Heart left ventricle (tissue), 16 donors: ENCODE results near the gene TRPM1. TPM values are rescaled to one million over a fixed set of nuclear protein-coding genes. Genes with fewer than 3 reads are reported as not detected.

ENCODE experiments used
- ATAC-seq, 4 donors: fragments of 200-7000 bp; cut with Tn5 transposase; one replicate each; pipeline ENCODE4 v1.9.1; 2020 to 2022; ENCODE audit warnings: moderate library complexity in 4 of 4, mild to moderate bottlenecking in 3 of 4, moderate number of reproducible peaks in 1 of 4
- DNase-seq, 5 donors: peaks; one replicate each; pipeline ENCODE4 v3.0.0-alpha.2; 2020
- H3K27ac ChIP-seq, 12 donors: fragments of 200-600 bp; sonication (generic) in 4 of 12; one replicate each; pipeline versions ENCODE4 v1.5.0 to v1.8.0; 2016 to 2022; ENCODE audit warnings: mild to moderate bottlenecking in 2 of 12
- H3K27me3 ChIP-seq, 9 donors: fragments of 200-600 bp; sonication (generic) in 2 of 9; one replicate each; pipeline versions ENCODE4 v1.5.1 to v1.8.0; 2016 to 2022; ENCODE audit warnings: mild to moderate bottlenecking in 3 of 9
- H3K36me3 ChIP-seq, 9 donors: fragments of 200-600 bp; sonication (generic) in 2 of 9; one replicate each; pipeline versions ENCODE4 v1.5.0 to v1.8.0; 2018 to 2022; ENCODE audit warnings: mild to moderate bottlenecking in 2 of 9
- H3K4me1 ChIP-seq, 12 donors: fragments of 200-600 bp; sonication (generic) in 4 of 12; one replicate each; pipeline versions ENCODE4 v1.5.0 to v1.8.0; 2016 to 2022; ENCODE audit warnings: mild to moderate bottlenecking in 3 of 12
- H3K4me3 ChIP-seq, 12 donors: fragments of 200-600 bp; sonication (generic) in 4 of 12; one replicate each; pipeline versions ENCODE4 v1.5.0 to v1.8.0; 2017 to 2022; ENCODE audit warnings: mild to moderate bottlenecking in 9 of 12, moderate library complexity in 4 of 12
- H3K9me3 ChIP-seq, 12 donors: fragments of 200-600 bp; sonication (generic) in 4 of 12; one replicate each; pipeline versions ENCODE4 v1.5.0 to v1.8.0; 2016 to 2022; ENCODE audit warnings: mild to moderate bottlenecking in 1 of 12
- POLR2A ChIP-seq, 2 donors: fragments of 450-650 bp; IDR thresholded peaks; one replicate each; pipeline ENCODE4 v1.6.1; 2017; ENCODE audit warnings: antibody characterized with exemption in 2 of 2, mild to moderate bottlenecking in 2 of 2, moderate library complexity in 2 of 2
- WGBS, 4 donors: extraction: QIAGEN DNeasy Blood & Tissue Kit in 2 of 4; methylation state at CpG; one replicate each; pipeline versions ENCODE4 v1.1.5 to v1.1.7; 2013 to 2018; 5-methylcytosine and 5-hydroxymethylcytosine counted together
- intact Hi-C, 10 donors: fragments of 100-400 bp; cut with DNase I; formaldehyde crosslinking; loops; one replicate each; pipeline versions ENCODE4 v1.11.1 to v1.14.2; 2022
- polyA plus RNA-seq, 2 donors: library from polyadenylated mRNA; stranded (reverse); fragments of 200-250 nt; gene quantifications; one replicate each; pipeline ENCODE4 v1.2.3, GENCODE V29; 2013
- total RNA-seq, 9 donors: library from RNA; depleted of rRNA in 2 of 9; stranded (reverse); fragments of >200 nt in 2 of 9; fragmentation: NEBNext Ultra II Directional in 3 of 9; extraction: Animal tissue kit (Norgen Biotek cat#: 25700) in 3 of 9; gene quantifications; one replicate each; pipeline versions ENCODE4 v1.1.0 to v1.2.4, GENCODE V29; 2016 to 2023
- TF ChIP-seq, protein P1 (sequence below), 12 donors: fragments of 200-600 bp; sonication (generic) in 4 of 12; IDR thresholded peaks; one replicate each; pipeline versions ENCODE4 v1.5.0 to v1.8.0; 2018 to 2022; ENCODE audit warnings: antibody characterized with exemption in 12 of 12, mild to moderate bottlenecking in 5 of 12
- donor health status: ischemic (EF 13 %, LVEDD 7.1; RV severe dilation, severe dysfunction).
- donor health status: healthy with polysubstance abuse.
- donor health status: DM: no; HTN: yes; CAD: no.
- donor health status: DM: no; HTN: no; CAD: no.
- donor health status: ischemic (EF 25% LVEDD 6.9; RV normal size, moderate dysfunction).
- donor health status: ischemic (EF 25% LVEDD 5.7; RV mildly dilated, moderate dysfunction).
- donor health status: healthy.
- donor health status: DM: yes; HTN: yes; CAD: no.
- donor health status: ischemic (EF 35%, LVEDD 5.7; RV mildly dilated, moderate dysfunction).
- donor health status: nonischemic (EF 11% LVEDD 7.7; RV severe dilation, severe dysfunction).
- donor health status: DM: yes; HTN: yes; CAD: no.
- donor health status: PGD.
- donor health status: ischemic (EF 29% LVEDD 5.4; RV normal size, mild dysfunction).
- donor health status: nonischemic (EF 23%, LVEDD 6.1; RV moderate dilation, normal function).

Gene TRPM1
- total and polyA plus RNA-seq, 11 donors = 0.25 TPM; not detected in 10

DNA sequence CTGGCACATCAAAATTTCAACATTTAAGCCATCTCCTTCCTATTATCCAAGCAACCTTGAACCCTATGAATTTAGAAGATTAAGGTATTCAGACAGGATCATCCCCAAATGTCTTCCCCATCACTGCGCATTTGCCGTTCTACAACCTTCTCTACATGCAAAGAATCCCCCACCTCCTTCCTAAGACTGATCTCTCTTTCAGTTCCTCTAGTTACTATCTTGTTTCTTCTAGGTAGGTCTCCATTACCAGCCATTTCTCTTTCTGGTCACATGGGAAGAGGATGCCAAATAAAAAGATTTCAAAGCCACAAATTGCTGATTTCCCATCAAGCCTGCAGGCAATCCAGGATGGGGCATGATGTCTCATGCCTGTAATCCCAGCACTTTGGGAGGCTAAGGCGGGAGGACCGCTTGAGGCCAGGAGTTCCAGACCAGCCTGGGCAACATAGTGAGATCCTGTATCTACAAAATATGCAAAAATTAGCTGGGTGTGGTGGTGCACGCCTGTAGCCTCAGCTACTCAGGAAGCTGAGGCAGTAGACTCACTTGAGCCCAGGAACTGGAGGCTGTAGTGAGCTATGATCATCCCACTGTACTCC lies 80.4 kb downstream of the TRPM1 start:
- no peak overlapping the region for H3K4me3 ChIP-seq
- WGBS, 4 donors = 96 to 99% (median 97%) methylated on average over 5 of the region's 5 CpGs
- H3K4me1 ChIP-seq = peaks cover 0 to 16% (median 5%) of the 10 kb centered on the region in 12 donors
- DNase-seq = no peak
- no peak for ATAC-seq
- TF ChIP-seq POLR2A (IDR thresholded peaks at IDR 0.05) = no peak
- TF ChIP-seq, protein P1, sequence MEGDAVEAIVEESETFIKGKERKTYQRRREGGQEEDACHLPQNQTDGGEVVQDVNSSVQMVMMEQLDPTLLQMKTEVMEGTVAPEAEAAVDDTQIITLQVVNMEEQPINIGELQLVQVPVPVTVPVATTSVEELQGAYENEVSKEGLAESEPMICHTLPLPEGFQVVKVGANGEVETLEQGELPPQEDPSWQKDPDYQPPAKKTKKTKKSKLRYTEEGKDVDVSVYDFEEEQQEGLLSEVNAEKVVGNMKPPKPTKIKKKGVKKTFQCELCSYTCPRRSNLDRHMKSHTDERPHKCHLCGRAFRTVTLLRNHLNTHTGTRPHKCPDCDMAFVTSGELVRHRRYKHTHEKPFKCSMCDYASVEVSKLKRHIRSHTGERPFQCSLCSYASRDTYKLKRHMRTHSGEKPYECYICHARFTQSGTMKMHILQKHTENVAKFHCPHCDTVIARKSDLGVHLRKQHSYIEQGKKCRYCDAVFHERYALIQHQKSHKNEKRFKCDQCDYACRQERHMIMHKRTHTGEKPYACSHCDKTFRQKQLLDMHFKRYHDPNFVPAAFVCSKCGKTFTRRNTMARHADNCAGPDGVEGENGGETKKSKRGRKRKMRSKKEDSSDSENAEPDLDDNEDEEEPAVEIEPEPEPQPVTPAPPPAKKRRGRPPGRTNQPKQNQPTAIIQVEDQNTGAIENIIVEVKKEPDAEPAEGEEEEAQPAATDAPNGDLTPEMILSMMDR (IDR thresholded peaks at IDR 0.05) = no peak
- intact Hi-C loops = no loop called here
- H3K27ac ChIP-seq = no peak overlapping the region
- H3K27me3 ChIP-seq = no peaks in the 10 kb centered on the region
- no peaks in the 10 kb centered on the region for H3K36me3 ChIP-seq
- no peaks in the 10 kb centered on the region for H3K9me3 ChIP-seq

DNA sequence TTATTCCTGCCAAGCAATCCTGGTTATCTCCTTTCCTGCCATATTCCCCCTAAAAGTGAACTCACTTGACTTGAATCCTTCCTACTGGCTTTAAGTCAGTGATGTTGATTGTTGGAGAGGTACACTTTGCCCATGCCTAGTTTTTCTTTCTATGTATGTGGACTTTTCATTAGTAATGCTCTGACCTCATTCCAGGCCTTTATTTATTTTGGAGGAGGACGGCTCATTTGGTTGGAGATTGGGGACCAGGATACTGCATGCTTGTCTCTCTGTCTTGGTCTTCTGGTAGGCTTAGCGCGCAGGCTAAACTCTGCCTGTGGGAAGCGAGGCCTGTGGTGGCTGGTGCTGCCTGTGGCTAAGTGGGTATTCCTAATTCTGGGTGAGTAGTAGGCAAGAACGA lies 81.0 kb downstream of the TRPM1 start:
- Histone ChIP-seq H3K36me3 (no peaks in the 10 kb centered on the region), H3K4me1 (peaks cover 0 to 16% (median 5%) of the 10 kb centered on the region in 12 donors), H3K27ac (no peak overlapping the region), H3K4me3 (no peak overlapping the region), H3K9me3 (no peaks in the 10 kb centered on the region), H3K27me3 (no peaks in the 10 kb centered on the region)
- ATAC-seq (no peak), DNase-seq (no peak)
- 88 to 96% (median 91%) methylated on average over 5 of the region's 5 CpGs for WGBS, 4 donors
- TF ChIP-seq, protein P1 (IDR thresholded peaks at IDR 0.05) = no peak
- TF ChIP-seq POLR2A (IDR thresholded peaks at IDR 0.05) = no peak
- intact Hi-C loops = no loop called here

GRCh38 chr15:31019986-31020385 lies 81.5 kb downstream of the TRPM1 start:
- Histone ChIP-seq H3K4me1 (peaks cover 0 to 16% (median 5%) of the 10 kb centered on the region in 12 donors), H3K4me3 (no peak overlapping the region), H3K27me3 (no peaks in the 10 kb centered on the region), H3K36me3 (no peaks in the 10 kb centered on the region), H3K9me3 (no peaks in the 10 kb centered on the region), H3K27ac (no peak overlapping the region)
- no peak for ATAC-seq
- DNase-seq = no peak
- intact Hi-C loops = no loop called here
- WGBS, 4 donors = 92 to 94% (median 93%) methylated on average over 3 of the region's 3 CpGs
- TF ChIP-seq, protein P1 (IDR thresholded peaks at IDR 0.05) = no peak
- no peak for TF ChIP-seq POLR2A (IDR thresholded peaks at IDR 0.05)

- peaks cover 0 to 12% (median 7%) of the 10 kb centered on the region in 12 donors for H3K9me3 ChIP-seq
- no peaks in the 10 kb centered on the region for H3K36me3 ChIP-seq
- 75 to 87% (median 80%) methylated on average over 1 of the region's 1 CpG for whole genome bisulfite sequencing, 4 donors
- ATAC-seq (no peak), DNase-seq (no peak)
- no peaks in the 10 kb centered on the region for H3K4me1 ChIP-seq
- no peaks in the 10 kb centered on the region for H3K27me3 ChIP-seq
- intact Hi-C loops = no loop called here
- no peak for TF ChIP-seq POLR2A (IDR thresholded peaks at IDR 0.05)
- TF ChIP-seq, protein P1 (IDR thresholded peaks at IDR 0.05) = no peak
- no peak overlapping the region for H3K4me3 ChIP-seq
- no peak overlapping the region for H3K27ac ChIP-seq
Observed at GRCh38 chr15:31017311-31017710, 84.2 kb downstream of the TRPM1 start.
